GM19463 (cell line): ENCODE results near the gene HCRT.
"Not testable (repeated sequence)": the region's sequence is repeated elsewhere in the genome, so short reads cannot be mapped to it uniquely, and the experiment has no call there.

ENCODE experiments used
- ATAC-seq: cut with Tn5 transposase; IDR thresholded peaks from one replicate; pipeline ENCODE4 v1.9.1; 2021; ENCODE audit warnings: mild to moderate bottlenecking, moderate library complexity; ENCODE audit not compliant: unreplicated experiment

The HCRT gene

DNA sequence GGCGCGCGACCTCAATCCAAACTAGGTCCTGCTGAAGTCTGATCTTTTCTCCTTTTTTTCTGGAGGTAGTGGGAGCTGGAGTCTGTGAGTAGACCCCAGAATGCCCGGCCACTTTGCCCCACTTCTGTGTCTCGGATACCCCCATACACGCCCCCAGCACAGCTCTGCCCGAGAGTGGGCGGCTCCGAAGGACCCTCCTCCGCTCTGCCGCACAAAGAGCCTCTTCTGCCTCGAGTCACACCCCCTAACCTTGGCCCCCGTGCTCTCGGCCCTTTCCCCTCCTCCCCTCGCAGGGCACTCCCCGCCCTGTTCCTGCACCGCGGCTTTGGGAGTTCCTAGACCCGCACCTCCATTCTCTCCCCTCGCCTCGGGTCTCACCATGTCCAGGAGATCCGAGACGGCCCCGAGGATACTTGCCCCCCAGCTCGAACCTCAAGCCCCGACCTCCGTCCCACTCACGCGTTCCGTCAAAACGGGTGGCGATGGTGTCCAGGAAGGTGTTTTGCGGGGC, 4.8 kb downstream of the HCRT start:
- ATAC-seq, result no peak

DNA sequence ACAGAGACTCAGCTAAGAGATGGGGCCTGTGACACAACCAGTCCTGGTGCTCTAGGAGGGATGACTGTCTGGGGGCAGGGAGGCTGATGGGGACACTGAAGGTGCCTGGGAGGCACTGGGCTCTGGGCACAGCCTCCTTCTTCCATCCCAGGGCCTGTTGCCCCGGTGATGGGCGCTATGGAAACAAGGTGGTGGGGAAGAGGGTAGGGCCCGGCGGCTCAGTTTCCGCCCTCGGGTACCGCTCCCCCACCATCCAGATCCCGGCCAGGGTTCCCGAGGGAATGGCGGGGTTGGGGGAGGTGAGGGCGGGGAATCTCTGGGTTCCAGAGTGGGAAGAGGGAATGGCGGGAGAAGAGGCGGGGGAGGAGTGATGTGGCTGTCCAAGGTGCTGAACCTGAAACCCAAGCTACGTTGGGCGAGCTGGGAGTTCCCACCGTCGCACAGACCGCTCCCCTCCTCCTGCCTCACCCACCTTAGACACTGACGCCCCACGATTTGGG, 5.3 kb downstream of the HCRT start:
- no peak for ATAC-seq

DNA sequence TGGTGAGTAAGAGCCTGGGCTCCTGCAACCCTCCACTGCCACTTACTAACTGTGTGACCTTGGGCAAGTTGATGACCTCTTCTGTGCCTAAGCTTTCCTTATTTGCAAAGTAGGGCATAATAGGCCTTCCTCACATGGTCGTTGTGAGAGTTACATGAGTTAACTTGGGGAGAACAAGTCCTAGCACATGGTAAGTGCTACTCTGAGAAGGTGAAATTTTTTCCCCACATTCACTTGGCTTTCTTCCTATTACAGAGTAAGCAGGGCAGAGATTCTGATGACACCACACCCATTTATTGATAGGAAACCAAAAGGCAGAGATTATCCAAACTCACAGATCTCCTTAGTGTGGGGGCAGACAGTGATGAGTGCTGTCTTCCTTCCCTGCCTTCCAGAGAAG, 5.9 kb downstream of the HCRT start:
- no peak for ATAC-seq

DNA sequence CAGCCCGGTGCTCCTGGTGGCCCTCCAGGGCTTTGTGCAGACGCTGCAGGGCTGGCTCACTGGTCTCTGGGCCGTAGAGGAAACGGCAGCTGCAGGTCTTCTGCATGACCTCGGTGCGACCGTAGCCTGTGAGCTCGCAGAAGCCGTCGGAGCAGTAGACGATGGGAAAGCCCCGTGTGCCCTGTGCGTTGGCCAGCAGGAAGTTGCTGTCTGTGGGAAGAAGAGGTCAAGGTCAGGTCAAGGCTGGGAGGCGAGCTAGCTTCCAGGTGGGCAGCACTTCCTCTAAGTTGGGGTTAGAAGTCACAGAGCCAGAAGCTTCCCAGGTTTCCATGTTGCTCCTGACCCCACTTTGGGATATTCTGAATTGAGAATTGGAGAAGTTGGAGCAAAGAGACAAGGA, 6.4 kb downstream of the HCRT start:
- ATAC-seq, result peak; percentile 50

DNA sequence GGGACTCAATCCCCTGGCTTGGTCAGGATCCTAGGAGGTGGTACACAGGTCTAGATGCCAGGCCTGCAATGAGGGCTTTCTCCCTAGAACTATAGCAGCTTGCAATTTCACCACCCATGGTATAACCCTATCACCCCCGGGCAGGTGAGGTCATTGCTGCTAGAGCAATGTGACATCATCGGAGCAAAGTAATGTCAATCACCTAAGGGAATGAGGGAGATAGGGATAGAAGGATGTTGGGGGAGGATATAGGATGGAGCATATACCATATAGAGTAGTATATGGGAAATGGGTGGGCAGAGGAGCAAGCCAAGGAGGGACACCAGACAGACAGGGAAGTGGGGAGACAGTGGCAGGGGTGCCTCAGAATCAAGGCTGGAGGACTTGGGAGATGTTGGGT, 7.6 kb downstream of the HCRT start:
- ATAC-seq, result no peak

DNA sequence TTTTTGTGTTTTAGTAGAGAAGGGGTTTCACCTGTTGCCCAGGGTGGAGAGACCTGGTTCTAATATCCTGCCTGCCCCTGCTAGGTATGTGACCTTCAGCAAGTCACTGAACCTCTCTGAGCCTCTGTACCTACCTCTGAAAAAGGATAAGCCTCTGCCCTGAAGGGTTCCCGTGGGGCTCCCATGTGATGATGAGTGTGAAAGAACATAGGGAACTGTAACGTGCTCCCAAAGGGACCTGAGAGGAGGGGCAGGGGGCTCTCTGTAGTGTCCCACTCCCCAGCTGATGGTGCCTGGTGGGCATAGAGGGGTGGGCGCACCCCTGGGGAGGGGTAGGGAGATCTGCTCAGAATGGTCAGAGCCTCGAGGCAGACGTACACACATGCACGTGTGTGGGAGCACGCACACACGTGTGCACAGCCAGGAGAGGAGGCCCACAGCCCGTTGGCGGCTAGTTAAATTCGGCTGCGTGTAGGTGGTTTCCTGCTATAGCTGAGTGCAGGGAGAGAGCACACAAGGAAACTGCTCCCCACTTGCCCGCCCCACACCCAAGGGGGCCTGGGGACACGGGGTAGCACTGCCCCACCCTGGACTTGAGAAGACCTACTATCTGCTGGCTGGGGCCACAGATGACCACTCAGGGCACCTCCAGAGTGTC, 11.0 kb downstream of the HCRT start:
- no peak for ATAC-seq

DNA sequence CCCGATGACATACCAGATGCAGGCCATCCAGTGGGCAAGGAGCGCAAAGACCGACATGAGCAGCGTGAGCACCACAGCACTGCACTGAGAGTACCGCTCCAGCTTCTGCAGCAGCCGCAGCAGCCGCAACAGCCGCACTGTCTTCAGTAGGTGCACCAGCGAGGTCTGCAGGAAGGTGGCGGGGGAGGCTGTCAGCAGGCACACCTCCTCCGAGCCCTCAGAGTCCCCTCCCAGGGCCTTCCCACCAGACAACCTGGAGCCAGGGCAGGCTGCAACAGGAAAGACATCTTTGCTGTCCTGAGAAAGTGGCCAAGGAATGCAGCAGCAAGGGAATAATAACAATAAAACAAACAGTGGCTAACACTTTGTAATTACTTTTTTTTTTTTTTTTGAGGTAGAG, 13.4 kb downstream of the HCRT start:
- ATAC-seq, result no peak

DNA sequence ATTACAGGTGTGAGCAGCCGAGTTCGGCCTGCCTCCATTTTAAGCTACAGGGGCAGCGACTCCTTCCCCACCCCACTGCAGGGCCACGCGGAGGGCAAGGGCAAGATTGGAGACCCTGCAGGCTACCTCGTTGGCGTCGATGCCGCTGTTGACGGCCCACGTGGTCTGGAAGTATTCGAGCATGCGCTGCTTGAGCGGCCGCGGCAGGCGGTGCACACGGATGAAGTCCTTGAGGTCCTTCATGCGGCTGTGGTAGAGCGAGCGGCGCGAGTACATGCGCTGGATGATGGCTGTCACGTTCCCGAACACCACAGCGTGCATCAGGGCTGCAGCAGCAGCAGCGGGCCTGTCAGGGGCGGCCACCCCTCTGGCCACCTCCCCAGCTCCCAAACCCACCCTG, 15.9 kb downstream of the HCRT start:
- no peak for ATAC-seq

DNA sequence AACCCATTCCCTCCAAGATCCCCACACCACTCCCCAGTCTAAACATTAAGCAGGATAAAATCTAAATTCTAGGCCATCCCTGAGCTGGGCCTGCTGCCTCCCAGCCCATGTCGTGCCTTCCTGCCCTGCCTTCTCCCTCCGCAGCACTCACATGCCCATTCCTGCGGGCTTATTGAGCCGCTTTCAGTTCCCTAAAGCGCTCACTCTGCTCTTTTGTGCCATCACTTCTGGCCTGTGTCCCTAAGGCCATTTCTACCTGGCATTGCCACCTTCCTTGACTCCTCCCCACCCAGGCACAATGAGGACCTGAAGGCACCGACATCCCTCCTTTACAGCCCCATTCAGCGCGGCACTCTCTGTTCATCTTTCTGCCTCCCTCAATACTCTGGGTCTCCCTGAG, 17.4 kb downstream of the HCRT start:
- ATAC-seq, result no peak

DNA sequence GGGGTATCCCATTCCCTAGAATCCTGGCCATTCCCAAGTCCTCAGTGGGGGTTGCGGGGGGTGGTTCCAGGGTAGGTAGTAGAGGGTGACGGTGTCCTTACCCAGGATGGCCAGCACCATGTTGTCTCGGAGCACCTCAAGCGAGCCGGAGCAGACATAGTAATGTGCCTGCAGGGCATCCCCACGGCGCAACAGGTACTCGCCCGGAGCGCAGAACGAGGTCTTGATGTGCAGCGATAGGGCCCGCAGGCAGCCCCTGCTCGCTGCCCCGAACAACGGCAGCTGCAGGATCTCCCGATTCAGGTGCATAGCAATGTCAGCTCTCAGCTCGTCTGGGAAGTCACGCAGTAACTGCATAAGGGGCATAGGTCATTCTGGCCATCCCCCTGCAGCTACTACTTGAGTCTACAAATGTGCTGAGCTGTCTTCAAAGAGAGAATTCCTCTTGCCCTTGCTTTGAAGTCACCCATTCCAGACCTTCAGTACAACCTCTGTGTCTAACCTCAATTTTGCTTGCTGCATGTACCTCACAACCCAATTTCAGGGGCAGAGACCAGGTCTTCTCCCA, 19.0 kb downstream of the HCRT start:
- ATAC-seq, result no peak

DNA sequence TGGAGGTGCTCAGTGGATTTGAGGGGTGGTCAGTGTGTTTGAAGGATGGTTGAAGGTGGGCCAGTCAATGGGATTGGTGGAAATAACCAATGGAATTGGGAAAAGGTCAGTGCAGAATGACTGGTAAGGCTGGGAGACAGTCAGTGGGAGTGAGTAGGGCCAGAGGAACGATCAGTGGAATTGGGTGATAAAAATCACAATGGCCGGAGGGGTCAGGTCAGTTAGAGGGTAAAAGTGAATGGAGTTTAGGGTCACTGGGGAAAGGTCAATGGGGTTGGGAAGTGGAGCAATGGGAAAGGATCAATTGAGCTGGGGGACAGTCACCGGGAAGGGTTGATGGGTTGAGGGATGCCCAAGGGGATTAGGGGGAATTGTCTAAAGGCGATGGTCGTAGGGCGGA, 19.5 kb downstream of the HCRT start:
- no peak for ATAC-seq

DNA sequence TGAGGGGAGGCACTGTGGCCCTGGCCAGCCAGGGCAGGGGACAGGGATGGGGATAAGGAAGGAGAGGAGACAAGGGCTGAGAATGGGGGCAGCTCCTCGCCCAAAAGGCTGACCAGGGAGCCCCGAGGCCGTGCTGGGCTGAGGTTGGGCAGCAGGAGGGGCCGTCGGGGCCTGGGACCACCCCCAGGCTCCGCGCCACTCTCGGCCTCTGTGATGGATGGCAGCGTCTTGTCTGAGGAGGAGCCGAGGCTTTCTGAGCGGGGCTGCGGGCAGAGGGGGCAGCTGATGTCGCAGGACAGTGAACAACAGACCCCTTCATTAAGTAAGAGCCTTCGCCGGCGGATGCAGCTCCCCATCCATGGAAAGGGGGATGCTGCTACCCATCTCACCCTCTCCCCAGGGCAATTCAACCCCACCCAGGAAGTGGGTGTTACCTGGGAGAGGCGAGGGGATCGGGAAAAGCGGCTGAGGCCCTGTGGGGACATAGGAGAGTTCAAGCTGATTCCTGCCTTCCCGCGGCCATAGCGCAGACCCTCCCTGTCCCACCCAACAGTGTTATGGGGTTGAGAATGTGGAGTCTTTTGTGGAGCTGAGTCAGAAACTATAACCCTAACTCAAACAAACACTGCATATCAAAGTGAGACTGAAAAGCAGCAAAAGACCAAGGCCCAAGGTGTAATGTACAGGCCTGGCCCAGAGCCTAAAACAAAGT, 21.4 kb downstream of the HCRT start:
- ATAC-seq, result no peak

DNA sequence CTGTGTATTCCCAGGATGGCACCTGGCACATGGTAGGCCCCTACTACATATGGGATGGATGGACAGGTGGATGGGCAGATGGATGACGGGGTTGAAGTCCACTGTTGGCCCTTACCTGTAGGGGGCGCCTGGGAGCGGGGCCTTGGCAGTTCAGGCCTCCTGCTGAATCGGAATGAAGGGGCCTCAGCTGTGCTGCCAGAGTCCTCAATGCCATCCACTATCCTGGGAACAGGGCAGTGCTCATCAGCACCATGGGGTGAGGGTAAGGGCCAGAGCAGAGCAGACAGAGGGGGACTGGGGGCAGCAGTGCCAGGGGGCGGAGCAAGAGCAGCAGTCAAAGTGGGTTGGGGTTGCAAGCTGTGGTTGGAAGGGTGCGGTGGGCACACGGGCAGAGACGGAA, 22.1 kb downstream of the HCRT start:
- ATAC-seq, result no peak

DNA sequence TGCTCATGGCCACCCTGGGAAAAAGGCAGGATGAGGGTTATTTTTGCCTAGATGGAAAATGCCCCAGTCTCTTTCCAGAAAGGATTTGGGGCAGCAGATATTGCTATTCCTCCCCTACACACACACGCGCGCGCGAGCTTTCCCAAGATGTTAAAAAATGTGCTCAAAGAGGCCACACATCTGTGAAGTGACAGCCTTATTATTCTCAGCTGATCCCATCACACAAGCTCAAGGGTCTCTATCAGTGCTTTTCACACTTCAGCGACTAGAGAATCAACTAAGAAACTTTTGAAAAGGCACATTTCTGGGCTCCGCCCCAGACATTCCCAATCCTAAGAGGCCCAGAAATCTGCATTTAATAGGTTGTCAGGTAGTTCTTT, 24.7 kb downstream of the HCRT start:
- no peak for ATAC-seq

DNA sequence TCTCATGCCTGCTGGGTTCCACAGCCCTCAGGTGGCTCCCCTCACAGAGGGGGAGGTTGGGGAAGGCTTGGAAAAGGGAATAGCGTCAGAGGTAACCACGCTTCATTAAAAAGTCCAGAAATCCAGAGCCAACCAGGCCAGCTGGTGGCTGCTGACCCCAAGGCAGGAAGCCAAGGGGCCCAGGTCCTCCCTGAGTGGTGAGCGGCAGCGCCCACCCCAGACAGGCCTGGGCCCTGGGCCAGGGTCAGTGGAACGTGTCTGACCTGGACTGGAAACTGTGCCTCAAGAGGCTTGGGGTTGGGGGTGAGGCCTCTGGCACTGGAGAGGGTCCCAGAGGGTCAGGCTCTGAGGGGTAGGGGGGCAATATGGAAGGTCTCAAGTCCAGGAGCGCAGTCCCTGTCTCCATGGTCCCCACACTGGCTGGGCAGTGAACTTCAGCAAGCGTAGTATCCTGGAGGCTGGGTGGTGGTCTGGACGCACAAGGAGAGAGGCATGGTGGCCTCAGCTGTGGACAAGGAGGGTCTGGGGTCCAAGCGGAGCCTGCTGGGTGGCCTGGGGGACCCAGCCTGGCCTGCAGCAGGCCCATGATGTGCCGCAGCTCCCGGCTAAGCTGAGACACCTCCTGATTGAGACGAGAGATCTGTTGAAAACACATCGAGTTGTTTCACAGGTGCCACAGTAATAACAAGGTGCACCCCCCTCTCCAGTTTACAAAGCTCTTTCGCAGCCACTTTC, 25.3 kb downstream of the HCRT start:
- no peak for ATAC-seq

DNA sequence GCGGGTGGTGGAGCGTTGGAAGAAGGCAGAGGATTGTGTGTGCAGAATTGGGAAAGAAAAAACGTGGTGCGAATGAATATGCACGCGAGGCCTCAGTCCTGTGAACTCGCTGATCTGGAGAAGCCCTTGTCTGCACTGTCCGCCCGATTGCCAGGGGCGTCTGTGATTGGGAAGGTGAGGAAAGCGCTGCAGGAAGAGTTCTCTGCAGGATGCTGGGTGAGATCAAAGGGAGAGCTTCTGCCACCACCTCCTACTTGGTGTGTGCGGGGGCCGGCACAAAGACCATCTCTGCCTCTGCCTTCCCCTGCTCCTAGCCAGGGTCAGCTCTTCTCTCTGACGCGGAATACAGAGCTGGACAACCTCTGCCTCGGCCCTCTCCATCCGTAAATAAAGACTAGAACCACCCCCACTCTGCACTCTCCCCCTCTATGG, 29.6 kb downstream of the HCRT start:
- no peak for ATAC-seq

DNA sequence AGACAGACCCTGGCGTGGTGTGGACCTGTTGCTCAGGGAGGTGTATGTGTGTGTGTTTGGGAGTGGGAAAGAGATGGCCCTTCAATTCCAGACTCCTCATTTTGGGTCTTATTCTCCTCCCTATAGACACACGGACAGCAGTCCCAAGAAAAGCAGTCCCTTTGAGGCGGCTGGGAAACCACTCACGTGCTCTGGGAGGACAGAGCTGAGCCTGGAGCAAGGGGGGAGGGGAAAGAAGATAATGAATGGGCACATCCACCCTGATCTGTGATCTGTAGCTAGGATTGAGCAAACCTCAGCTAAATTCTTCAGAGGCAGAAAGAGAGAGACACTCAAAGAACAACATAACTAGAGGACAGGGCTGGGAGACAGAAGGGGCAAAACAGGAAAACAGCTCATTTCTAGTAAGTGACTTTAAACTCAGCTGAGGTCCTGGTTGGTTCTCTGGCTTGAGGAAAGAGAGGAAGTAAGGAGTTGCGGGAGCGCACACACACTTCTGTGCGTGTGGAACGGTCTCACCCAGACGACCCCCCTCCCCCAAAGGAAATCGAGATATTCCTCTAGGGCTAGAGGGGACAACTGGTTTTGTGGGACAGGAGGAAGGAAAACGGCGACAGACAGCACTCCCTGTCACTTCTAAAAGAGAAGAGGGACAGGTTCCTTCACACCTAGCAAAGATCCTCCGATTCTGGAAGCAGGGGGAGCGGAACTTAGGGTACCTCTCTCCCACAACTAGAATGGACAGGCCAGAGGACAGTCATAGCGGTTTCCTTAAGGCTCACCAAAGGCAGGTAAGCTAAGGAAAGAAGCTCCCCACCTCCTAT, 31.1 kb downstream of the HCRT start:
- no peak for ATAC-seq

DNA sequence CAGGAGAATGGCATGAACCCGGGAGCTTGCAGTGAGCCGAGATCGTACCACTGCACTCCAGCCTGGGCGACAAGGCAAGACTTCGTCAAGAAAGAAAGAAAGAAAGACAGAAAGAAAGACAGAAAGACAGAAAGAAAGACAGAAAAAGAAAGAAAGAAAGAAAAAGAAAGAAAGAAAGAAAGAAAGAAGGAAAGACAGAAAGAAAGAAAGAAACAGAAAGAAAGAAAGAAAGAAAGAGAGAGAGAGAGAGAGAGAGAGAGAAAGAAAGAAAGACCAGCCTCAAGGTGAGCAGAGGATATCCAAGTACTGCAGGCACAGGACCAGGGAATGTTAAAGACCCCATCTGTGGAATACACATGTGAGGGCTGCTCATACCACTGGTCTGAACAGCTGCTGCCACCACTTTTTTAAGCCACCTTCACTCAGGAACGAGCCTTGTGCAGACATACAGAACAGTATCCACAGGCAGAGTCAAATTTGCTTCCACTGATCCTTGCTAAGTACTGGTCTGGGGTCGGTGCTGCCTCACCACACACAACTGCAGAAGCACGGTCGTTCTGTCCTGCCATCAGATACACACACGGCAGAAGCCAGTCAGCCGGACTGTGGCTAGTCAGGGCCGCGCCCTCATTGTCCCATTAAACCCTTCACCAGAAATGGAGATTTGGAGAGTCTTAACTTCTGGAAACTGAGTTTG, 38.2 kb downstream of the HCRT start:
- ATAC-seq, result no peak

DNA sequence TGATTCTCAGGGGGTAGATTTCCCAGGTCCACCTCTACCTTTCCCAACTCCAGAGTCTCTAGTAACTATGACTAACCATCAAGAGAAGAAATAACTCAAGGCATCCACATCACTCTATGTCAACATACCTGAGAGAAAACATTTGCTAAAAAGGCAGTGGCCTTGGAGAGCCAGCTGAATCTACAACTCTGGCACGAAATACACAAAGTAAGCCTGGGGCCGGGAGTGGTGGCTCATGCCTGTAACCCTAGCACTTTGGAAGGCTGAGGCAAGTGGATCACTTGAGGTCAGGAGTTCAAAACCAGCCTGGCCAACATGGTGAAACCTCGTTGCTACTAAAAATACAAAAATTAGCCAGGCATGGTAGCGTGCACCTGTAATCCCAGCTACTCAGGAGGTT, 42.1 kb downstream of the HCRT start:
- not testable (repeated sequence) for ATAC-seq

DNA sequence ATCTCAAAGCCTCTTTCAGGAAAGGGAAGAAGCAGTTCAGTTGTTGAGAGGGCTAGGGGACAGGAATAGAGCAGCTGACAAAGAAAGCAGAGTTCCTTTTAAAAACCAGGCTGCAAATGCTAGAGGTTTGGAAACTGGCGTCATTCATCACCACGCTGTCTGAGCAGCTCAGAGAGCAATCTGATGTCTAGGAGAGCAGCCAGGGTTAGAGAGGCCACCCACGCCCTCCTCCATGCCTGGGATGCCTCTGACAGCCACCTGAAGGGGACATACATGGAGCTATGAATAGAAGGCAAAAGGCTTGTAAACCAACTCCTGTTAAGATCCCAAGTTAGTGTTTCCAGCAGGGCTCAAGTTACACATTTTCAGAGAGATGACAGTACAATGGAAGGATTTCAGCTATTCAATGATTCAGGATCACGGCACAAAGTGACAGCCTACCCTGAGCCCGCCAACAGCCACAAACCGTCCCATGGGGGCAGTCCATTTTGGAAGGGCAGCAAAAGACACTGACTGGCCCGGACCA, 42.8 kb downstream of the HCRT start:
- no peak for ATAC-seq
